ENCODE data around the gene VEGFD.

VEGFD gene, protein sequence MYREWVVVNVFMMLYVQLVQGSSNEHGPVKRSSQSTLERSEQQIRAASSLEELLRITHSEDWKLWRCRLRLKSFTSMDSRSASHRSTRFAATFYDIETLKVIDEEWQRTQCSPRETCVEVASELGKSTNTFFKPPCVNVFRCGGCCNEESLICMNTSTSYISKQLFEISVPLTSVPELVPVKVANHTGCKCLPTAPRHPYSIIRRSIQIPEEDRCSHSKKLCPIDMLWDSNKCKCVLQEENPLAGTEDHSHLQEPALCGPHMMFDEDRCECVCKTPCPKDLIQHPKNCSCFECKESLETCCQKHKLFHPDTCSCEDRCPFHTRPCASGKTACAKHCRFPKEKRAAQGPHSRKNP

DNA sequence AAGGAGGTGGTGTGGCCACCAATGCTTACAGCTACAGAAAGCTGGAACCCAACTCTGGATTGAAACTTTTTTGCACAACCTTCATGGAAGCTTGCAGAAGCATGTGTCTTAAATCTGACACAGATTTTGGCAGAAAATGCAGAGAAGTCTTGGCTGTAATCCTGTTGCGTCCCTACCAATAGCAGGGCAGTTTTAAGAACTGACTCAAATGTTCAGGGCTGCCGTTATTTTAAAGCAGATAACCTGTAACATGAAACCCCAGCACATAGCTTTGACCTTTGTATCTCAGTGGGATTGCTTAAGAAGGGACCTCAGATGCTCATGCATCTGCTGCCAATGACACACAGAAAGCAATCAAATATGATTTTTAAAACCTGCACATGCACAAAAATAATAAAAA lies at the start of gene VEGFD:
VEGFD (minus strand) TSS at position 110 of the 400 bp plus-strand sequence. CDS start 467 bp downstream, outside the sequence.
- in situ Hi-C loops (cut with HindIII; ENCODE audit: low sequenced_read_pairs): no loop called here
- H3K4me3 ChIP-seq (ENCODE audit: low read depth, low read length): no peak within 1 kb of the TSS
- TF ChIP-seq CTCF (IDR thresholded peaks at IDR 0.05; ENCODE audit: low read depth, low read length, missing control alignments): no peak
- DNase-seq (ENCODE audit: low read depth): no peak

DNA sequence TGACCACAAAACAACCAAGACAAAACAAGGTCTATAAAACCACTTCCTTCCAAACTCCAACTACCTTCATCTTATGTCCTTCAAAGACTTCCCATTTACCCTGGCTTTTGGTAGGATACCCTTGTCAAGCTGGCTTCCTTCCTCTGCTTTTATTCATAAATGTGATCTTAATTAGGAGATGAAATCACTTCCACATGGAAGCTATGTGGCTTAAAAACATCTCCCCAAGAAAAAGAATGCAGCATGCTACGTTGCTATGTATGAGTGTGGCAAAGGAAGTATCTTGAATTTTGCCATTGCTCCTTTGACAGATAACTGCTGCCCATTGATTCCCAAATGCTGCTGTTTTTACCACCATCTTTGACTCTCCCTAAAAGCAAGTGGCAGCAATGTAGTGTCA lies 46.4 kb upstream of the VEGFD start:
- no peak overlapping the region for H3K4me3 ChIP-seq (ENCODE audit: low read depth, low read length)
- in situ Hi-C loops (cut with HindIII; ENCODE audit: low sequenced_read_pairs): no loop called here
- no peak for DNase-seq (ENCODE audit: low read depth)
- no peak for TF ChIP-seq CTCF (IDR thresholded peaks at IDR 0.05; ENCODE audit: low read depth, low read length, missing control alignments)

GRCh38 chrX:15430076-15430475 lies 45.9 kb upstream of the VEGFD start:
- no peak overlapping the region for H3K4me3 ChIP-seq (ENCODE audit: low read depth, low read length)
- in situ Hi-C loops (cut with HindIII; ENCODE audit: low sequenced_read_pairs): no loop called here
- no peak for DNase-seq (ENCODE audit: low read depth)
- no peak for TF ChIP-seq CTCF (IDR thresholded peaks at IDR 0.05; ENCODE audit: low read depth, low read length, missing control alignments)

GRCh38 chrX:15425024-15425423 lies 40.8 kb upstream of the VEGFD start:
- H3K4me3 ChIP-seq (ENCODE audit: low read depth, low read length): no peak overlapping the region
- in situ Hi-C loops (cut with HindIII; ENCODE audit: low sequenced_read_pairs): no loop called here
- DNase-seq (ENCODE audit: low read depth): no peak
- no peak for TF ChIP-seq CTCF (IDR thresholded peaks at IDR 0.05; ENCODE audit: low read depth, low read length, missing control alignments)

DNA sequence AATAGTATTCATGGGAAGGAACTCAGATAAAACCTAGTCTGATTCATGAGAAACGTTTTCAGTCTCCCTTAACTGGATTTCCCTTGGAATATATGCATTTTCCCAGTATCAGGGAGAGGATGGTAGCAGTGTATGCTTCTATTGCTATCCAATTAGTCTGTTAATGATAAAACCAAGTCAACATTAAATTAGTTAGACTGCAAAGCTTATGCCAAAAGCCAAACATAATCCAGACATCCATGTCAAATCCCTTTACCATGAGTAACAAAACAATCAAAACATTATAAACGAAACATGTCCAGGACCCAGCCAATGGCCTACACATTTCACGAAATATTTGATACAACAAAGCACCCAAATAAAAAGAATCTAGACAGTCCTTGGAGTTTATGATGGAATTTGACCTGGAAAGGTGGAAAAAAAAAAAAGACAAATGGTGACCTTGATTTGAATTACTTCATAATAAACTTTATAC lies 34.5 kb upstream of the VEGFD start:
- no peak for DNase-seq (ENCODE audit: low read depth)
- in situ Hi-C loops (cut with HindIII; ENCODE audit: low sequenced_read_pairs): no loop called here
- no peak for TF ChIP-seq CTCF (IDR thresholded peaks at IDR 0.05; ENCODE audit: low read depth, low read length, missing control alignments)
- H3K4me3 ChIP-seq (ENCODE audit: low read depth, low read length): no peak overlapping the region

- in situ Hi-C loops (cut with HindIII; ENCODE audit: low sequenced_read_pairs): no loop called here
These were observed 34.0 kb upstream of the VEGFD start for GRCh38 chrX:15418041-15418706.

More at GRCh38 chrX:15418041-15418706, 34.0 kb upstream of the VEGFD start:
- no peak for DNase-seq (ENCODE audit: low read depth)
- no peak for TF ChIP-seq CTCF (IDR thresholded peaks at IDR 0.05; ENCODE audit: low read depth, low read length, missing control alignments)
- no peak overlapping the region for H3K4me3 ChIP-seq (ENCODE audit: low read depth, low read length)

All from astrocyte of the cerebellum (primary cell).